IPS DF 19.7 (cell line): Measurements from ENCODE around the gene GABRG3.
A peak's percentile ranks its signal among the peaks of the same experiment; 100 is the strongest.
"Not testable (repeated sequence)": the region's sequence is repeated elsewhere in the genome, so short reads cannot be mapped to it uniquely, and the experiment has no call there.

ENCODE experiments used
- DNase-seq: peaks from one replicate; pipeline ENCODE4 v3.0.0-alpha.2; 2013; ENCODE audit warnings: low read depth, low spot score

Gene GABRG3

GRCh38 chr15:26996250-26996649, 25.3 kb downstream of the GABRG3 start:
- no peak for DNase-seq

- DNase-seq: not testable (repeated sequence)
Observed at GRCh38 chr15:27003003-27003402, 32.0 kb downstream of the GABRG3 start.

- not testable (repeated sequence) for DNase-seq
Observed at GRCh38 chr15:27004226-27004625, 33.2 kb downstream of the GABRG3 start.

GRCh38 chr15:27017168-27017809, 46.3 kb downstream of the GABRG3 start:
- peak; percentile 56 for DNase-seq

- no peak for DNase-seq
Observed at GRCh38 chr15:27019687-27020086, 48.7 kb downstream of the GABRG3 start.

- DNase-seq: no peak
Observed at GRCh38 chr15:27025481-27025966, 54.5 kb downstream of the GABRG3 start.

- no peak for DNase-seq
Observed at GRCh38 chr15:27027229-27027628, 56.2 kb downstream of the GABRG3 start.

GRCh38 chr15:27028858-27029477, 58.0 kb downstream of the GABRG3 start:
- DNase-seq: no peak

- no peak for DNase-seq
Observed at GRCh38 chr15:27036210-27036609, 65.2 kb downstream of the GABRG3 start.

- no peak for DNase-seq
Observed at GRCh38 chr15:27037501-27037900, 66.5 kb downstream of the GABRG3 start.

GRCh38 chr15:27039152-27039551, 68.2 kb downstream of the GABRG3 start:
- DNase-seq: no peak

- DNase-seq: no peak
Observed at GRCh38 chr15:27042230-27042629, 71.2 kb downstream of the GABRG3 start.

GRCh38 chr15:27042646-27043045, 71.7 kb downstream of the GABRG3 start:
- no peak for DNase-seq

GRCh38 chr15:27043770-27044169, 72.8 kb downstream of the GABRG3 start:
- DNase-seq: no peak

- no peak for DNase-seq
Observed at GRCh38 chr15:27045796-27046195, 74.8 kb downstream of the GABRG3 start.

- no peak for DNase-seq
Observed at GRCh38 chr15:27046880-27047279, 75.9 kb downstream of the GABRG3 start.

- no peak for DNase-seq
Observed at GRCh38 chr15:27050163-27050562, 79.2 kb downstream of the GABRG3 start.

- DNase-seq: no peak
Observed at GRCh38 chr15:27054426-27054825, 83.4 kb downstream of the GABRG3 start.

GRCh38 chr15:27057904-27058645, 87.1 kb downstream of the GABRG3 start:
- DNase-seq: no peak

- DNase-seq: no peak
Observed at GRCh38 chr15:27058939-27059338, 88.0 kb downstream of the GABRG3 start.

GRCh38 chr15:27059610-27060202, 88.7 kb downstream of the GABRG3 start:
- DNase-seq: peak; percentile 59

GRCh38 chr15:27061739-27062138, 90.8 kb downstream of the GABRG3 start:
- no peak for DNase-seq
